Liver (tissue), 9 donors: Measurements from ENCODE around the gene TGIF2. TPM values are rescaled to one million over a fixed set of nuclear protein-coding genes. Genes with fewer than 3 reads are reported as not detected.

Experiments
- DNase-seq: peaks from one replicate; pipeline ENCODE4 v3.0.0-alpha.2; 2017; ENCODE audit warnings: low spot score
- H3K27ac ChIP-seq, 2 donors: one replicate each; pipeline ENCODE4 v1.7.0; 2013; ENCODE audit warnings: inconsistent platforms in 2 of 2, low read length in 2 of 2, control low read depth in 1 of 2, low read depth in 1 of 2, mild to moderate bottlenecking in 1 of 2
- H3K27me3 ChIP-seq, 4 donors: one replicate each; pipeline versions ENCODE4 v1.6.1 to v1.7.0; 2013; ENCODE audit warnings: low read length in 3 of 4, inconsistent platforms in 1 of 4, mild to moderate bottlenecking in 1 of 4, moderate library complexity in 1 of 4; ENCODE audit not compliant: control insufficient read depth in 4 of 4, insufficient read depth in 4 of 4
- H3K36me3 ChIP-seq, 4 donors: one replicate each; pipeline versions ENCODE4 v1.6.1 to v1.7.0; 2013; ENCODE audit warnings: low read length in 3 of 4, mild to moderate bottlenecking in 3 of 4, low read depth in 1 of 4, moderate library complexity in 1 of 4; ENCODE audit not compliant: control insufficient read depth in 4 of 4, insufficient read depth in 3 of 4
- H3K4me1 ChIP-seq, 4 donors: one replicate each; pipeline versions ENCODE4 v1.6.1 to v1.7.0; 2013; ENCODE audit warnings: low read length in 3 of 4, mild to moderate bottlenecking in 3 of 4, moderate library complexity in 1 of 4; ENCODE audit not compliant: control insufficient read depth in 4 of 4, insufficient read depth in 4 of 4
- H3K4me3 ChIP-seq, 3 donors: one replicate each; pipeline versions ENCODE4 v1.6.1 to v1.7.0; 2013; ENCODE audit warnings: low read length in 3 of 3, control low read depth in 1 of 3, low read depth in 1 of 3, mild to moderate bottlenecking in 1 of 3
- H3K9ac ChIP-seq, 2 donors: one replicate each; pipeline ENCODE4 v1.7.0; 2013; ENCODE audit warnings: low read length in 2 of 2, mild to moderate bottlenecking in 2 of 2, moderate library complexity in 2 of 2, control low read depth in 1 of 2, low read depth in 1 of 2
- H3K9me3 ChIP-seq, 4 donors: one replicate each; pipeline versions ENCODE4 v1.6.1 to v1.7.0; 2013; ENCODE audit warnings: low read length in 3 of 4; ENCODE audit not compliant: control insufficient read depth in 4 of 4
- ATF3 ChIP-seq: IDR thresholded peaks from 2 replicates; pipeline ENCODE4 v1.6.1; 2016; ENCODE audit warnings: antibody characterized with exemption
- CTCF ChIP-seq: fragments of 150-350 bp; IDR thresholded peaks from 2 replicates; pipeline ENCODE4 v1.5.1; 2017; ENCODE audit warnings: improper control_type of control experiment, low read depth, low read length; ENCODE audit not compliant: missing input control
- EGR1 ChIP-seq, 2 donors: IDR thresholded peaks; 2 replicates each; pipeline ENCODE4 v1.6.1; 2016 to 2018; ENCODE audit warnings: antibody characterized with exemption in 2 of 2, low read depth in 2 of 2
- FOXA1 ChIP-seq: IDR thresholded peaks from 2 replicates; pipeline ENCODE4 v1.6.1; 2016; ENCODE audit warnings: antibody characterized with exemption
- FOXA2 ChIP-seq: IDR thresholded peaks from 2 replicates; pipeline ENCODE4 v1.6.1; 2016; ENCODE audit warnings: antibody characterized with exemption
- GABPA ChIP-seq, 2 donors: IDR thresholded peaks in 1 of 2; conservative IDR thresholded peaks in 1 of 2; 2 replicates each; pipeline ENCODE4 v1.6.1; 2016; ENCODE audit warnings: antibody characterized with exemption in 2 of 2, mild to moderate bottlenecking in 1 of 2, moderate library complexity in 1 of 2
- HNF4A ChIP-seq, 2 donors: conservative IDR thresholded peaks; 2 replicates each; pipeline ENCODE4 v1.6.1; 2016; ENCODE audit warnings: antibody characterized with exemption in 2 of 2, mild to moderate bottlenecking in 2 of 2
- HNF4G ChIP-seq: IDR thresholded peaks from 2 replicates; pipeline ENCODE4 v1.6.1; 2016; ENCODE audit warnings: antibody characterized with exemption
- JUND ChIP-seq, 2 donors: IDR thresholded peaks; 2 replicates each; pipeline ENCODE4 v1.6.1; 2016; ENCODE audit warnings: antibody characterized with exemption in 2 of 2
- MAX ChIP-seq: IDR thresholded peaks from 2 replicates; pipeline ENCODE4 v1.6.1; 2016; ENCODE audit warnings: antibody characterized with exemption
- NR2F2 ChIP-seq: IDR thresholded peaks from 2 replicates; pipeline ENCODE4 v1.6.1; 2016; ENCODE audit warnings: antibody characterized with exemption
- RAD21 ChIP-seq, 2 donors: IDR thresholded peaks; 2 replicates each; pipeline ENCODE4 v1.6.1; 2016; ENCODE audit warnings: antibody characterized with exemption in 2 of 2, mild to moderate bottlenecking in 2 of 2
- REST ChIP-seq: IDR thresholded peaks from 2 replicates; pipeline ENCODE4 v1.6.1; 2016; ENCODE audit warnings: antibody characterized with exemption, mild to moderate bottlenecking
- RXRA ChIP-seq, 2 donors: IDR thresholded peaks; 2 replicates each; pipeline ENCODE4 v1.6.1; 2017 to 2018; ENCODE audit warnings: antibody characterized with exemption in 2 of 2, mild to moderate bottlenecking in 1 of 2
- SP1 ChIP-seq: IDR thresholded peaks from 2 replicates; pipeline ENCODE4 v1.6.1; 2018; ENCODE audit warnings: antibody characterized with exemption, mild to moderate bottlenecking
- TAF1 ChIP-seq: conservative IDR thresholded peaks from 2 replicates; pipeline ENCODE4 v1.6.1; 2016; ENCODE audit warnings: antibody characterized with exemption, mild to moderate bottlenecking
- YY1 ChIP-seq: IDR thresholded peaks from 2 replicates; pipeline ENCODE4 v1.6.1; 2016; ENCODE audit warnings: antibody characterized with exemption, mild to moderate bottlenecking
- ZBTB33 ChIP-seq: IDR thresholded peaks from 2 replicates; pipeline ENCODE4 v1.6.1; 2016; ENCODE audit warnings: antibody characterized with exemption
- WGBS: extraction: QIAGEN DNeasy Blood & Tissue Kit; methylation state at CpG from one replicate; pipeline ENCODE4 v1.1.7; 2013; 5-methylcytosine and 5-hydroxymethylcytosine counted together
- polyA plus RNA-seq, 2 donors: library from polyadenylated mRNA; stranded (reverse) in 1 of 2; unstranded in 1 of 2; fragments of 200-250 nt in 1 of 2; fragments of >200 nt in 1 of 2; fragmentation: Nextera tagmentation in 1 of 2; extraction: Ambion mirVana in 1 of 2; gene quantifications; one replicate each; pipeline versions ENCODE4 v1.2.1 to v1.2.3, GENCODE V29; 2013 to 2015
- total RNA-seq, 2 donors: library from RNA; depleted of rRNA; stranded (reverse); fragments of >200 nt; gene quantifications; one replicate each; pipeline ENCODE4 v1.2.3, GENCODE V29; 2014
- donor health status: healthy.
- donor health status: healthy.
- donor health status: healthy.
- donor health status: healthy.
- donor health status: healthy.

TGIF2 gene
- total and polyA plus RNA-seq, 4 donors, result 3.7 to 7.9 (median 4.3) TPM

- no peak overlapping the region for H3K9ac ChIP-seq
- no peak overlapping the region for H3K4me3 ChIP-seq
- no peaks in the 10 kb centered on the region for H3K9me3 ChIP-seq
- H3K36me3 ChIP-seq, result peaks cover 8 to 23% (median 16%) of the 10 kb centered on the region in 4 donors
- H3K27me3 ChIP-seq, result no peaks in the 10 kb centered on the region
- no peak for TF ChIP-seq FOXA1
- TF ChIP-seq GABPA (IDR thresholded peaks at IDR 0.05 in 1 of 2, conservative IDR thresholded peaks at IDR 0.05 in 1 of 2), result no peak
- no peak for TF ChIP-seq HNF4G
- TF ChIP-seq TAF1, result no peak
- TF ChIP-seq HNF4A (conservative IDR thresholded peaks at IDR 0.05), result no peak
- no peak for TF ChIP-seq YY1
- TF ChIP-seq ZBTB33, result no peak
- no peak for TF ChIP-seq RXRA (IDR thresholded peaks at IDR 0.05)
- no peak for TF ChIP-seq ATF3
- TF ChIP-seq REST, result no peak
- TF ChIP-seq SP1, result no peak
- TF ChIP-seq RAD21 (IDR thresholded peaks at IDR 0.05), result no peak
- no peak for TF ChIP-seq EGR1 (IDR thresholded peaks at IDR 0.05; ENCODE audit: low read depth in 2 of 2)
- TF ChIP-seq FOXA2, result no peak
- no peak for TF ChIP-seq MAX
- no peak for TF ChIP-seq JUND (IDR thresholded peaks at IDR 0.05)
- TF ChIP-seq NR2F2, result no peak
- no peak for TF ChIP-seq CTCF
- no peak for DNase-seq
- H3K4me1 ChIP-seq, result no peaks in the 10 kb centered on the region
- 96% methylated on average over 4 of the region's 4 CpGs for WGBS
- H3K27ac ChIP-seq, result no peak overlapping the region
Observed at GRCh38 chr20:36582821-36583220, 9.4 kb downstream of the TGIF2 start.
